HG02852 (cell line): ENCODE data around the gene TMEM151B.
"Not testable (repeated sequence)": the region's sequence is repeated elsewhere in the genome, so short reads cannot be mapped to it uniquely, and the experiment has no call there.

Experiments used
- ATAC-seq: cut with Tn5 transposase; IDR thresholded peaks from one replicate; pipeline ENCODE4 v1.9.1; 2021; ENCODE audit warnings: mild to moderate bottlenecking, moderate library complexity; ENCODE audit not compliant: unreplicated experiment

TMEM151B gene

DNA sequence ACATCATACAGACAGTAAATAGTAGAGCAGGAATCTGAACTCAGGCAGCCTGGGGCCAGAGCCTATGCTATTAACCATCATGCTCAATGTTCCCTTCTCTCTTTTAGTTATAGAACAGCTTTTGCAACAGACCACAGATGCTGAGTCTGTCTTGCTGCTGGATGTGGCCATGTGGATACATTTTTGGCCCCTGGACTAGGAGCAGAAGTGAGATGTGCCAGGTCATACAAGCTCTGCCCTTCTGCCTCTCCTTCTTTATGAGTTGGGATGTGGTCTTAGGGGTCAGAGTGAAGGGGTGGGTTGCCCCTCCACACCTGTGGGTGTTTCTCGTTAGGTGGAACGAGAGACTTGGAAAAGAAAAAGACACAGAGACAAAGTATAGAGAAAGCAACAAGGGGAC is 57.5 kb downstream of the TMEM151B start:
- ATAC-seq = no peak

DNA sequence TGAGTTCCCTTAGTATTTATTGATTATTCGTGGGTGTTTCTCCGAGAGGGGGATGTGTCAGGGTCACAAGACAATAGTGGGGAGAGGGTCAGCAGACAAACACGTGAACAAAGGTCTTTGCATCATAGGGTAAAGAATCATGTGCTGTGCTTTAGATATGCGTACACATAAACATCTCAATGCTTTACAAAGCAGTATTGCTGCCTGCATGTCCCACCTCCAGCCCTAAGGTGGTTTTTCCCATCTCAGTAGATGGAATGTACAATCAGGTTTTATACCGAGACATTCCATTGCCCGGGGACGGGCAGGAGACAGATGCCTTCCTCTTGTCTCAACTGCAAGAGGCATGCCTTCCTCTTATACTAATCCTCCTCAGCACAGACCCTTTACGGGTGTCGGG is 58.0 kb downstream of the TMEM151B start:
- ATAC-seq = not testable (repeated sequence)

DNA sequence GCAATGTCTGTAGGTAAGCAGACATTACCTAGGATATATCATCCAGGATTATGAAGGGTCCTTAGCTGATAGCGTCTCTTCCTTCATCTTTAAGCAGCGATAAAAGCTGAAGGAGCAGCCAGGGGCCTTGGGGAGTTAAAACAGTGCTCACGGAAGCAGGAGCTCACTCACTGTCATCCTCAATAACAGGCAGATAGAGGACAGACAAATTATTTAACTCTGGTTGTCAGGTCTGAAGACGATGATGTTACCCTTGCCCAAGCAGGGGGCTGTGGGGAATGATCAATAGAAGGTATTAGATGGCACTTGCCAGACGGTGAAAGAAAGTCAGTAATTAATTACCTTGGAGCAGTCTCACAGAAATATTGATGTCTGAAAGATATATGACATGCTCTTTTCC is 59.6 kb downstream of the TMEM151B start:
- ATAC-seq = no peak

DNA sequence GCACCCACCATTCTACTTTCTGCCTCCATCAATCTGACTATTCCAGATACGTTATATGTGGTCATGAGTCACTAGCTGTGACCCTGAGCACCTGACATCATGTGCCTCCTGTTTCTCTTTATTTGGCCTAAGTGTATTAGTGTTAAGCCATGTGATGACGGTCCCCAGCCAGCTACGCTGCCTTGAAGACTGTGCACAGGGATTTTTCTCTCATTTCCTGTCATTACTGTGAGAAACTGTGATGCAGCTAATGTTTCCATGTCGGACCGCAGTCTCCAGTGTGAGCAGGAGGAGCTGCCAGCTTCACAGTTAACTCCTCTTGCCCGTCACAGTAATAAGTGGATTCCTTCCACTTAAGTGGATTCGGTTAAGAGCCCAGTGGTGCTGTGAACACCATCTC is 62.3 kb downstream of the TMEM151B start:
- ATAC-seq = no peak

DNA sequence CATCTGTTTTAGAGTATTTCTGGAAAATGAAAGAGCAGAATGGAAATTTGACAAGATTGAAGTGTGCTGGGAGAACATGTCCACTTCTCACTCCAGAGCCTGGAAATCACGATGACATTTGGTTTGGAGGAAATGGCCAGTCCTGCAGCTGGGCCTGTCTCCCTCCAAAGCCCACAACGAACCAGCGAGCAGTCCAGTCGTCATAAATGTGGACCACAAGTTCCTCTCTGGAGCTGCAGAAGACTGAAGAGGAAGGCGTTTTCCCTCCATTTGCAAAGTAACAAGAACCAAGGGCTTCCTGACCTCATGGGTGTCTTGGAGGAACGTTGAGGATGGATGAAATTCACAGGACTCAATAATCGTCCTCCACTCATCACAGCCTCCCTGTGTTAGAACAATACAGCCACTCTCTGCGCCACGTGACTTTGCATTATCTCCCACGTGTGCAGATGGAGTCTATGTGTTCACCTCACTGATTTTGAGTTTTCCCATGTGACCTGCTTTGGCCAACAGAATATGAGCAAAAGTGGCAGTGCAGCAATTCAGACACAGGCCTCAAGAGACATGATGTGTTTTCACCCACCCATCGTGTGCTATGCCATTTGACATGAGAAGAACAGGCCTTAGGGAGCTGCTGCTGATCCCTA is 63.1 kb downstream of the TMEM151B start:
- no peak for ATAC-seq

DNA sequence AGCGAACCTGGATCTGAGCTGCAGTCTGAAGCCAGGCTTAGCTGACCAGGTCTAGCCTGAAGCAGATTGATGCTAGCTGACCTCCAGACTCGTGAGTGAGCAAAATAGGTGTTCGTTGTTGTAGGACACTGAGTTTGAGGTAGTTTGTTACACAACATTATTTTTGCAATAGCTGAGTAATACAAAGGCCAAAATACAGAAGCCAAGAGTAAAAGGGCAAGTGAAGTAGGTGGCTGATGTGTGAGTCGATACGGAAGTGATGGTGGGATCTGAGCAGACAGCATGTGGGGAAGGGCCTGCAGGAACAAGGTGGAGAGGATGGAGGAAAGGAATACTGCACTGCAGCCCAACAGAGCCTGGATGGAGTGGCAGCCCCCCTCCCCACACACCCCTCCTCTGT is 63.7 kb downstream of the TMEM151B start:
- ATAC-seq = no peak

DNA sequence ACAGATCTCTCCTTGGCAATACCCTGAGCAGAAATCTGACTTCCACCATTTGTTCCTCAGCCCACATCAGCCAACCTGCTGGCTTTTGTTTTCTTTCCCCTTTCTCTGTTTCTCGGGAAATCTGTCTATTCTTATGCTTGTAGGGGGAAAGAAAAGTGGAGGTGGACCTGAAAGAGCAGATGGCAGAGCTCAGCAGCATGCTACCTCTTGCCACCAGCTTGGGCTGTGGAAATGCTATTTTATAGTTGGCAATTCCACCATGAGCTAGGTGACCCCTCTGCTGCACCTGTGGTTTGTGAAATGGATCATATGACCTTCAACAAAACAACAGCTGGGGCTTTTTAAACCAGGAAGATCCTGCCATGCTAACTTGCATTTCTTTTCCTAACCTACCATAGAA is 65.4 kb downstream of the TMEM151B start:
- ATAC-seq = no peak

DNA sequence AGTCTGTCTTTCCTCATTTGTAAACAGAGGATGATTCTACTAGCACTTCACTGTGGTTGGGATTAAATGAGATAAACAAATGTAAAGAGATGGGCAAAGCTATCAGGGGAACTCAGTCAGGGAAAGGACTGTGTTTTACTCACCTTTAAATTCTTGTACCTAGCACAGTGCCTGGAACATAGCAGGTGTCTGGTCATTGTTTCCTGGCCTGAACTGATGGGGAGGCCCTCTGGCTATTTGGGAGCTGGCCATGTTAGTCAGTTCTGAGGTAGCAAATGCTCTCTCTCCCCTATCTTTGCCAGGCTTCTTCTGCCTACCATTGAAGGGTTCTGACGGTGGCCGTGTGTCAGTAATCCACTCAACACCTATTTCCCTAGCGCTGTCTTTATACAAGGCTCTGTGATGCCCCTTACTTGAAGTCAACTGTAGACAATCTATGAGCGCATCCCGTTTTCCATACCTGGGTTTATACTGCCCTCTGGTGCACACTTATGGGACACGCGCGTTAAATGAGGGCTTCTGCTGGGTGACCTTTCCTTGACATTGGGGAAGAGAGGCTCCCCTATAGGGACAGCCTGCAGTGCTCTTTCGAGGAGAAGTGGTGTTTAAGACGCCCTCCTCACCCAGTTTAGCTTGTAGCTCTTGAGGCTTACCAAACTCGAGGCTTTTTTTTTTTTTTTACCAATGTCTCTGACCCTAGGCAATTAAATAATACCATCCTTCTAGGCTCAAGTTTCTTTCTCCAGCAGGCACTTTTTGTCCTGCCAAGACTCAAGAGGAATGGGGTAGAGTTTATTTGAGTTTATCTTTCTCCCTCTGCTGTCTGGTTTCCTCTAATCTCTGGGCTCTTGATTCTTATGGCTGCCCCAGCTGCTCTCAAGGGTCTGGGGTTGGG is 68.2 kb downstream of the TMEM151B start:
- ATAC-seq = no peak

DNA sequence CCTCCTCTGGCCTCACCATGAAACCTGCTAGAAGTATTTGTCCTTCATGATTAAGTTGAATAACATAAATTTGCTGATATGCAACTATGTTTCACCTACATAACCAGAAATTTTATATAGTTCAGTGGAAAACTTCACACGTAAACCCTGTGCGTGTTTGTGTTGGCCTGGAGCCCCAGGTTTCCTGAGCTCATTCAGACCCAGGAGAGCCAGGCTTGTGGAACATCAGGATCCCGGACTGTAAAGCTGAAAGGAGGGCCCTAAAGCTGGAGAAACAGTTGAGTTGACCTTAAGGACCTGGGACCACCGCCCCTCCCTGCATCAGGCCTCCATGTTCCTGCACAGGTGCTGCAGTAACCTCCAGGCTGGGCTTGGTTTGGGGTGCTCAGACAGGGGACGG is 69.1 kb downstream of the TMEM151B start:
- no peak for ATAC-seq

DNA sequence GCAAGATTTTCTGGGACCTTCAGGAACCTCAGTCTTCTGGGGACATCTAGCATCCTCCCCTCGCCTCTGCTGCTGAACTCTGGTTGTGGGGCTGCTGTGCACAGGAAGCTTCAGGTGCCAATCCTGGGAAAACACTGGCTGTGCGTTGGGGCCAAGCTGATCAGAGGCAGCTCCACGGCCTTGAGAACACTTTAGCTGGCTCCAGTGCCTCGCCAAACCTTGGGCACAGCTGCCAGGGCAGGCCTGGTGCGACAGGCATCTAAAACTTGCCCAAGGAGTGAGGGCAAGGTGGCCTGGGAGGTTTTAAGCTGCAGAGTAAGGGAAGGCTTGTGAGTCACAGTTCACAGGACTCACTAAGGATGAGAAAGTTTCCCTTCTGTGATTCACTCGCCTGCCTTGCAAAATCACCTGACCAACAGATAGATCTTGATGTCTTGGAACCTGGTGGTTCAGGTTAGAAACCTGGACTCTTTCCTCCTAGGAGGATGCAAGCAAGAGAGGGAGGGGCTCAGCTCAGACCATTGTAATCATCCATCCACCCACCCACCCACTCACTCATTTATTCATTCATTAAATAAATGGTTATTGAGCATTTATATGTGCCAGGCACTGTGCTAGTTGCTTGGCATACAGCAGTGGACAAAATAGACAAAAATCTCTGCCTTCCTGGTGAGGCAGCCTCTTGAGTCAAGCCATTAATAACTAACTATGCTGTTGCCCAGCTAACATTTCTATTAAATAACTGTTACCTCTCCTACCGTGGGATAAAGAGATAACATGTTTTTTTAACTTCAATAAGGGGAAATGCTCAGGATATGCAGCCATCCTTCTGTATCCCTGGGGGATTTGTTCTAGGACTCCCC is 69.7 kb downstream of the TMEM151B start:
- no peak for ATAC-seq

DNA sequence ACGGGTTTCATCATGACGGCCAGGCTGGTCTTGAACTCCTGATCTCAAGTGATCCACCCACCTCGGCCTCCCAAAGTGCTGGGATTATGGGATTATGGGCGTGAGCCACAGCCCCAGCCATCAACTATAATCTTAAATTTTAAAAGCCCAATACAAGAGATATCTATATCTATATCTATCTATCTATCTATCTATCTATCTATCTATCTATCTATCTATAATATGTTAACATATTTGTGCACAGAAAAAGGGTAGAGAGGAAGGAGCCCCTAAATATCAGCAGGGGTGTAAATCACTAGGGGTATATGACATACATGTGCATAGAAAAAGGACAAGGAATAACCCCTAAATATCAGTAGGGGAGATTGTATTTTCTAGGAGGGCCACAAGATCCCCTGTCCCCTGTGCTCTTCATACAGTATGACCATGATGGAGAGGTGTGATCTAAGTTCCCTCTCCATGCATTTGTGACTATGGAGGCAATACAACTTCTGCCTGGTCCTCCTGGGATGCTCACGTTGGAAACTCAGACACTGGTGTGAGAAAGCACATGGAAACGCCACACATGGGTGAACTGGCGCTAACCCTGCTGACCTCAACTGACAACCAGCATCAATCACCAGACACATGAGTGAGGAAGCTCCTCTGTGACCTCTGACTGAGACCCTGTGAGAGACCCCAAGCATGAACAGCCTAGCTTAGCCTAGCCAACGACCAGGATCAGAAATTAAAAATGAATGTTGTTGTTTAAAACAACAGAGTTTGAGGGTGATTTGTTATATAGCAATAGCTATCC is 71.0 kb downstream of the TMEM151B start:
- no peak for ATAC-seq

DNA sequence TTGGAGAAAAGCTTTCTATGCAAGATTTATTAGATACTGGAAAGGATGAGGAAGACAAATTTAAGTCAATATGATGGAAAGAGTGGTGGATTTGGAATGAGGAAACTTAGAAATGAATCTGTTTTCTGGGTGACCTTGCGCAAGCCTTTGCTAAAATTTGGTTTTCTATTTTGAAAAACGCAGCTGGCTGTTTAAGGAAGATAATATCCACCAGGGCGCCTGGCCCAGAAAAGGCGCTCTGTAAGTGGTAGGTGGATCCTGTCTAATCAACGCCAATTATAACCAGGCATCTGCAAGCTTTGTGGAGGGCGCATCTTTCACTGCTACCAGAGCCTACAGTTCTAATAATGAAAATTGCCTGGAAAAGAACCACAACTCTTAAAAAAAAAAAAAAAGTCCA is 71.8 kb downstream of the TMEM151B start:
- no peak for ATAC-seq

DNA sequence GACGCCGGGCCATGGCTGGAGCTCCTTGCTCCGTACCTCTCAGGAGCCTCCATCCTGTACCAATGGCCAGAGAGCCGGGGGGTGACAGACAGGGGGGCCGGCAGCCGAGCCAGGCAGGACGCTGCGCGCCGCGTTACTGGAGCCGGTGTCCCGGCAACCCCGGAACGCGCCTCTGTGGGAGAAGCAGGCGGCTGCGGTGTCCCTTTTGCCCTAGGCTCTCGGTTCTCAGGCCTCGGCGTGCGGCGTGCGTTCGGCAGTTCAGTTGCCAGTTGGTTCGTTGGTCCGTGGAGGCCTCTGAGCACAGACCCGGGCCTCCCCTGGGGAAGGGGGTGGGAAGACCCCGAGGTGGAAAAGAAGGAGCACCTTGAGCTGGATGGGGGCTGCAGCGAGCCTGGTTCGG is 72.2 kb downstream of the TMEM151B start, which contains the start of gene SPATS1:
Gene SPATS1, plus strand, starts transcription at position 162 of the 400 bp plus-strand sequence. CDS start 446 bp downstream, outside the sequence.
- no peak for ATAC-seq

DNA sequence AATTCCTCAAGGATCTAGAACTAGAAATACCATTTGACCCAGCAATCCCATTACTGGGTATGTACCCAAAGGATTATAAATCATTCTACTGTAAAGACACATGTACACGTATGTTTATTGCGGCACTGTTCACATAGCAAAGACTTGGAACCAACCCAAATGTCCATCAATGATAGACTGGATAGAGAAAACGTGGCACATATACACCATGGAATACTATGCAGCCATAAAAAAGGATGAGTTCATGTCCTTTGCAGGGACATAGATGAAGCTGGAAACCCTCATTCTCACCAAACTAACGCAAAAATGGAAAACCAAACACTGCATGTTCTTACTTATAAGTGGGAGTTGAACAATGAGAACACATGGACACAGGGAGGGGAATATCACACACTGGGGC is 76.6 kb downstream of the TMEM151B start:
- not testable (repeated sequence) for ATAC-seq

DNA sequence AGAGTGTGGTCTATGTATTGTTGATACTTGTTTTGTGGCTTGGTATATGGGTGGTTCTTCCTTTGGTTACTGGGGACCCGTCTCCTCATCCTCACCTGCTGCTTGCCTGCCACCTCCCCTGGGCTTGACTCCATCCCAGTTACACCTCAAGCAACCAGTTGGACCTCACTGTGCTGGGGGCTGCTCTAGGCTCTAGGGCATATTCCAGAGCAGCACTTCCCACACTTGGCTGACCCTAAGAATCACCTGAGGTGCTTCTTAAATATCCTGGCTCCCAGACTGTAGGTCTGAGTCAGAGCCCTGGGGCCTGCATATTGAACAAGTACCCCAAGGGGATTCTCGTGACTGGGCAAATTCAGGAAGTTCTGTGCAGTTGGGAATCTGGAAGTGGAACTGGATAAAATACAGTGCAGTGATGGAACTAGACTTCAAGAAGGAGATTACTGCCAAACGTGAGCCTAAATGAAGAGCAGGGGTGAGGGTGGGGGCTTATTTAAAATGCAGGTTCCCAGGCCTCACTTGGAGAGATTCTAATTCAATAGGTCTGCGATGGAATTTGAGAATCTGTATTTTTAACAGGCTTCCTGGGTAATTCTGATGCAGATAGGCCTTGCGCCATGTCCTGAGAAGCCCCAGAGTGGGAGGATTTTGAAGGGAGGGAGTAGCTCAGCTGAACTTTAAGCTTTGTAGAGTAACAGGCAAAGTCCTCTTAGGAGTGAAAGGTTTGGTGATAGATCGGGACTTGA is 79.8 kb downstream of the TMEM151B start:
- no peak for ATAC-seq

DNA sequence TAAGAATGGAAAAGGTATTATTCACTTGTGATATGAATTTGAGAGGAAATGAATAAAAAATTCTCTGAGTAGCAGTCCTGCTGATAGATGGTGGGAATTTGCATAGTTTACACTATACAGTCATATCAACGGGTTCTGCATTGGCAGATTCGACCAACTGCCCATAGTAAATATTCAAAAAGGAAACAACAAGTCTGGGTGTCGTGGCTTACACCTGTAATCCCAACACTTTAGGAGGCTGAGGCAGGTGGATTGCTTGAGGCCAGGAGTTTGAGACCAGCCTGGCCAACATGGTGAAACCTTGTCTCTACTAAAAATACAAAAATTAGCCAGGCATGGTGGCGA is 80.4 kb downstream of the TMEM151B start:
- ATAC-seq = not testable (repeated sequence)

DNA sequence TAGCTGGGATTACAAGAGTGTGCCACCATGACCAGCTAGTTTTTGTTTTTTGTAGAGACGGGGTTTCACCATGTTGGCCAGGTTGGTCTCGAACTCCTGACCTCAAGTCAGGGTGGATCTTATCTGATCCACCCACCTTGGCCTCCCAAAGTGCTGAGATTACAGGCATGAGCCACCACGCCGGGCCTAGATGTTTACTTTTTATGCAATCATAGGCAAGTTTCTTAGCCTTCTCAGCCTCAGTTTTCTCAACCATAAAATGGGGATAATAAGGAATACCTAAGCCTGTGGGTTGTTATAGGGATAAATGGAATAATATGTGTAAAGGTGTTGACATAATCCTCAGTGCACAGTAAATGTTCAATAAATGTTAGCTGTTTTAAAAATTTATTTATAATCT is 82.0 kb downstream of the TMEM151B start:
- no peak for ATAC-seq

DNA sequence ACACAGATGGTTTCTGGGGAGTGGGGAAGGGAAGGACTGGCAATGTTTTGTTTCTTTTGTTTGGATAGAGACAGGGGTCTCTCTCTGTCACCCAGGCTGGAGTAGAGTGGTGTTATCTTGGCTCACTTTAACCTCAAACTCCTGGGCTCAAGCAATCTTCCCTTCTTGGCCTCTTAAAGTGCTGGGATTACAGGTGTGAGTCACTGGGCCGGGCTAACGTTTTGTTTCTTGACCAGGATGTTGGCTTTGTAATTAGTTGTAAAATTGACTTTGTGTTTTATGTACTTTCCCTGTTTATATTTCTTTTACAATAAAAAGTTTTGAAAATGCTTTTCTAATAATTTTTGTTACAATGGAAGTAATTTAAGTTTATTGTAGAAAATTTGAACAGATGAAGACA is 83.1 kb downstream of the TMEM151B start:
- no peak for ATAC-seq

DNA sequence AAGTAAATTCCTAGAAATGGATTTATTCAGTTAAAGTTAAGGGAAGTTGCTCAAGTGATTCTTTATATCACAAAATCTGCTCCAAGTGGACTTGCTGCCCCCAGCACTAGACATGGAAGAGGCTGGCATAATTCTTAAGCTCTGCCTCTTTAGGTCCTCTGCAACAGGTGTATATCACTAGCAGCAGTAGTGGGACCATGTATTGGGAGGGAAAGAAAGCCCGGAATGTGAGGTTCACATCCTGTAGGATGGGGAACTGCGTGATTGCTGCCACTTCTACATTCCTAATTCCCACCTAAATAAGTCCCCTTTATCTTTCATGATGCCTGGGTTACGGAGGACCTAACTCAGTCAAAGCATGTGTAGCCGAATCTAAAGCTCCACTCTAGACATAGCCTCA is 85.4 kb downstream of the TMEM151B start:
- ATAC-seq = no peak

DNA sequence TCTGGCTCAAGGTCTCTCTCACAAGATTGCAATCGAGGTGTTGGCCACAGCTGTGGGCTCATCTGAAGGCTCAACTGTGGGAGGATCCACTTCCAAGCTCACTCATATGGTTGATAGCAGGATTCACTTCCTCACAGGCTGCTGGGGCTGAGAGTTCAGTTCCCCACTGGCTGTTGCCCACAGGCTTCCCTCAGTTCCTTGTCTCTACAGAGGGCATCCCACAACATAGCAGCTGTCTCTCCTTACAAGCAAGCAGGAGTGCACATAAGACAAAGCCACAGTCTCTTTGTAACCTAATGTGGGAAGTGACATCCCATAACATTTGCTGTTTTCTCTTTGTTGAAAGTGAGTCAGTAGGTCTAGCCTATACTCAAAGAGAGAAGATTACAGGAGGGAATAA is 86.2 kb downstream of the TMEM151B start:
- ATAC-seq = no peak
